HG03159 (cell line): ENCODE measurements around the gene TSPAN5.
A peak's percentile ranks its signal among the peaks of the same experiment; 100 is the strongest.

Experiments
- ATAC-seq: cut with Tn5 transposase; IDR thresholded peaks from one replicate; pipeline ENCODE4 v1.9.1; 2021; ENCODE audit warnings: mild to moderate bottlenecking, moderate library complexity; ENCODE audit not compliant: unreplicated experiment

TSPAN5 gene

DNA sequence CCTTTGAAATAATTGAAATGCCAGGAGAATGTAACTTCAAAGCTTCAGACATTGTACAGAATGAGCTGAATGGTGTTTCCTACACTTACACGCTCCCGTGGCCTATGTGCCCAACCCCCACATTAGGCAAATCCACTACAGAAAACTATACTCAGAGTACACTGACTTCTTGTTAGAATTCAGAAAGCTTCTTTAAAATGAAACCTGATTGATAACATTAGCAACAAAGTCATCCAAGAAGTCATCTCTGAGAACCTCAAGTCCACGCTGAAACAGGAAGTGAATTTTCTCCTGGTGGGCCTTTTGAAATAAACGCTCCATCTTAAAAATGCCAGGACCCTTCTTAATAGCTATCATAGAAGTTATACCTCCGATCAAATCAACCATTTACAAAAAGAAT is 136.3 kb downstream of the TSPAN5 start:
- no peak for ATAC-seq

DNA sequence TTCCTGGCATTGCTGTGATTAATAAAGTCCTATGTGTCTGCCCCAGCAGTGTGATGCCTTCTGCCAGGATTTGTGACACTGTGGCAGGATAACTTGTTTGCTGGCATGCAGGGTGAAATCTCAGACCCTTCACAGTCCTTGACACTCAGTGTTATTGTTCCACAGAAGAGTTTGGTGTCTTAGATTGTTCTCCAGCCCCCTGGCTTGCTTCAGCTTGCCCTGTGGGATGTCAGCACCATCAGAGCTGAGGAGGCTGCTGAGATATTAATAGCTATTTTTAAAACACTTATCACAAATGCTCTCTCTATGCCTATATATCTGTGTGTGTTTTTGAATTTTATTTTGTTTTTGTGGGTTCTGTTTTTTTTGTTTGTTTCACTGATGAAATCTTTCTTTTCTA is 136.9 kb downstream of the TSPAN5 start:
- ATAC-seq: no peak

DNA sequence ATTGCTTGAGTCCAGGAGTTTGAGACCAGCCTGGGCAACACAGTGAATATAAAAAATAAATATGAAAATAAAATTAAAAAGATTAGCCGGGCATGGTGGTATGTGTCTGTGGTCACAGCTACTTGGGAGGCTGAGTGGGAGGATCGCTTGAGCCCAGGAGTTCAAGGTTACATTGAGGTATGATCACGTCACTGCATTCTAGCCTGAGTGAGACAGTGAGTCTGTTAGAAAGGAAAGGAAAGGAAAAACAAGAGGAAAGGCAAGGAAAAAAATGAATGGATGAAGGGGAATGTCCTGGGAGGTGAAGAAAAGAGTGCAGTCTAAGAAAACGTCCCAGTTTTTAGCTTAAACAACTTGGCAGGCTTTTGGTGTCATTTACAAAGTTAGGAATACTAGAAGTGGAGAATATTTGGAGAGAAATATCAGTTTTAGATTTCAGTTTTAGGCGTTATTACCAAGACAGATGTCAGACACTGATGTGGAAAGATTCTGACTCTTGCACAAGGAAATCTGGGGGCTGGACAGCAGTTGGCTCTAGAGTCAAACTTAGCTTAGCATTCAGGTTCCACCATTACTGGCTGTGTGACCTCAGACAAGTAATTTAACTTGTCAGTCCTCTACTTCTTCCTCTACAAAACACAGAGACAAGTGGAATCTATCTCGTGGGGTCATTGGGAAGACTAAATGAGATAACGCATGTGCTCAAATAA is 139.0 kb downstream of the TSPAN5 start:
- no peak for ATAC-seq

DNA sequence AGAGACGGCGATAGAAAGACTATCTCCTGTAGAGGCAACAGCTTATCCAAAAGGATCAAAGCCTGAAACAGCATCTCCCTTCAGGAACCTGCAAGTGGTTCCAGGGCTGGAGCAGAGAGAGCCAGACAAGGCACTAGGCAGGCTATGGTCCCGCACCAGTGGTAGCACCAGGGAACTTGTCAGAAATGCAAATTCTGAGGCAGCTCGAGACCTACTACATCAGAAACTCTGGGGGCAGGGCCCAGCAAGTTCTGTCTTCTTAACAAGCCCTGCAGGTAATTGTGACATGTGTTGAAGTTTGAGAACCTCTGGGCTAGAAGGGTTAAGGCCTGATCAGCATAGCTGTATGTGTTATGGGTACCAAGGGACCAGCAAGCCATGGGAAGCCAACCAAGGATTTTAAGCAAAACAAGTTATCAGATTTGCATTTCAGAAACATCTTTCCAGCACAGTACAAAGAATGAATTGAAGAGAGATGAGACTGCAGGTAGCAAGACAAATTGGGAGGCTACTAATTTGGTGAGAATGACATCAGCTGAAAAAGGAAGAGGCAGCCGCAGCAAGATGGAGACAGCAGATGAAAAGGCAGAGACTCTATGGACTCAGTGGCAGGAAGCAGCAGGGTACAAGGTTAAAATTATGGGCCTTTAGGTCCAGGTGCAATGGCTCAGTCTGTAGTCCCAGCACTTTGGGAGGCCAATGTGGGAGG is 139.7 kb downstream of the TSPAN5 start:
- peak; percentile 96 for ATAC-seq

DNA sequence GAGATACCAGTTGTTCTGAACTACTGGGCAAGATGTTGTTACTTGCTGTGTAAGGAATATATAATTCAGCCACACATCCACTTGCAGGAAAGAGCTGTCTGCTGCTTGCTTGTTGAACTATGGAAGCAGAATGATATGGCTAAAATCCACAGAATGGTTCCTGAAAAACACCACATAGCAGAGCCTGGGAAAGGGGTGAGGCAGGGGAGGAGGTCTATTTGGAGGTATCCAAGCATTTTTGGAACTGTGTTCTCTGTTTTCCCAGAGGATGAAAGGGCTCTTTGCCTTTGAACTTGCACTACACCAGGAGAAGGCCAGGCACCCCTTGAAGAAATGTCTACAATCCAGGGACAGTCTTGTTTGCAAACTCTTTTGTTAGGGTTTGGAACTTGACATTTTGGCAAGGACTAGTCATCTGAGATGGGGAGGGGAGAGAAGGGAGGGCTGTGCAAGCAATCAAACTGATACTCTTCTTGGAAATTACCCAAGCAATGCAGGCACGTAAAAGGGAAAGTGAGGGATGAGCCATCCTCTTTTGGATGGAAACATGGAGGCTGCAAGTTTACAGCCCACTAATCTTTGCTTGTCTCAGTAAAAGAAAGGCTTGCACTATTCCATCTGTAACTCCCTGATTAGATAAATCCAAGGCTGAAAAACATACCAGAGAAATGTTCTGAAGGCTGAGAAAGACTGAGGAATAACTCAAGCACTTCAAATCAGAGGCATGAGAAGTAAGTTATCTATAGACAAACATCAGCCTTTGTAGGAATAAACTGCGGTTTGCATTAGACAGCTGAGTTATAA is 141.0 kb downstream of the TSPAN5 start:
- ATAC-seq: no peak

DNA sequence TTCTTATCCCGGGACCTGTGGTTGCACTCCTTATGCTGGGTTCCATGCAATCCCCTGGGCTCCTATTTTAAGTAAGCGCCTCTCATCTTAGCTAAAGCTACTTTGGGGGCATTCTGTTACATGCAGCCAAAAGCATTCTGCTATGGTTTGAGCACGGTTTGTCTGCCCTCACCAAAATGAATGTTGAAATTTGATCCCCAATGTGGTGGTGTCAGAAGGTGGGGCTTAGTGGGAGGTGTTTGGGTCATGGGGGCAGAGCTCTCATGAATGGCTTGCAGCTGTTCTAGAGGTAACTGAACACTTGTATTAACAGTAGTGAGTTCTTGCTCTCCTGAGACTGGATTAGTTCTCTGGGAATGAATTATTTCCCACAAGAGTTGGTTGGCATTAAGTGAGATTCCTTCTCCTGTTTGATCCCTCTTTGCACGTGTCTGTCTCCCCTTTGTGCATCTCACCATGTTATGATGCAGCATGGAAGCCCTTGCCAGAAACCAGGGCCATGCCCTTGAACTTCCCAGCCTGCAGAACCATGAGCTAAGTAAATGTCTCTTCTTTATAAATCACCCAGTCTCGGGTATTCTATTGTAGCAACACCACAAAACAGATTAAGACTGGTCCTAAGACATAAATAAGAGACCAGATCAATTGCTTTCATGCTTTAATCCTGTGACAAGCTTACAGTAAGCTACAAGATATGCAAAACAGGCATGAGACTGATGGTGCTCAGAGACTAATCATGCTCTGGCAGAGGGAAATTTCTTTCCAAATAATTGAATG is 141.8 kb downstream of the TSPAN5 start:
- ATAC-seq: no peak

DNA sequence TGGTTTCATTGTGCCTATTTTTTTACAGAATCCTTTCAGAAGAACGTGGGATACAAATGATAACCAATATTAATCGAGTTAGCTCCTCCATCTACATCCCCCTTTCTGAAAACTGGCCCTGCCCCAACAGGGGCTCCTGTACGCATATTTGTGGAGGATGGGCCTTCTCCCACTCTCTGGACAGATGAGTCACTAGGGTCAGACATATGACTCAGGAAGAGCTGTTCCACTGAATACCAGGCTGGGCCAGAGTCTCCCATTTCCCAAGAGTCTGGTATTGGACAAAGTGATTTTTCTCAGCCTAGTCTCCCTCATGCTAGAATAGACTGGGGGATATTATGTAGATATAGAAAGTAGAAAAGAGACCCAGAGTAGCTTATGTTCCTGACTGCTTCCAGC is 142.4 kb downstream of the TSPAN5 start:
- no peak for ATAC-seq

DNA sequence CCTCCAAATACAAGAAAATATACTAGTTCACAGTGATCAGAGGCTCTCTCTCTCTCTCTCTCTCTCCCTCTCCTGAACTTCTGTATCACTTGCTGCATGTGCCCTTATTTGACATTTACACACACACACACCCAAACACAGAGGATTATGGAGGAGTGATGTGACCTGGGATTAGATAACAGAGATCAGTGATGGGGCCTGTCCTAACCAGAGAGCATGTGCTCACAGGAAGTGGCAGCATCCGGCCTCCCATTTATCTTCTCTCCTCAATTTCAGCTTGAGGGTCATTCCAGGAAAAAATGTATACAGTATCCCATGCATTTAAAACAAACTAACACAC is 143.0 kb downstream of the TSPAN5 start:
- ATAC-seq: no peak

DNA sequence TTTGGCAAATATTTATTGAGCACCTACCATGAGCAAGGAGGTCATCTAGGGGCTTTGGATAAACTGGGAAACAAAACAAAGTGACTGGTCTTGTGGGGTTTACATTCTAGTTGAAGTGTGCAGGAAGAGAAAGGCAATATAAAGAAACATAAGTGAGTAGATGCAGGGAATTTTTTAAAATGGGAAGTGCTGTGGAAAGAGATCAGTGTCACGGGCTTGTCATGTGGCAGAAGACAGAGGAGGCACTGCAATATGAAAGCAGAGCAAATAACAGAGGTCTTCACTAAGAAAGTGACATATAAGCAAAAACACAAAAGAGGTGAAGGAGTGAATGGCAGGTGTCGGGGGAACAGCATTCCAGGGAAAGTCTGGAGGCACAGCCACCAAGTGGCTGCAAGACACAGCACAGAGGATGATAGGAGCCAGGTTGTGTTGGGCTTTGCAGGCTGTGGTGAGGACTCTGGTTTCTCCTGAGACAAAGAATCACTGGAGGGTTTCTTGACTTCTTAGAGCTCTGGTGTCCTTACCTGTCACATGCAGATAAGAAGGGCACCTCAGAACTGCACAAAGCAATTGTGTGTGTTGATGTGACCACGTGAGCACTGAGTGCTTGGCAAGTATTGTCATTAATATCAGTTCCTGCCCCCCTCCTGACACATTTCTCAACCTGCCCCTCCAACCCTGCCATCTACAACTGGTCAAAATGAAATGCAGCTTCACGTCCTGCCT is 143.5 kb downstream of the TSPAN5 start:
- no peak for ATAC-seq

DNA sequence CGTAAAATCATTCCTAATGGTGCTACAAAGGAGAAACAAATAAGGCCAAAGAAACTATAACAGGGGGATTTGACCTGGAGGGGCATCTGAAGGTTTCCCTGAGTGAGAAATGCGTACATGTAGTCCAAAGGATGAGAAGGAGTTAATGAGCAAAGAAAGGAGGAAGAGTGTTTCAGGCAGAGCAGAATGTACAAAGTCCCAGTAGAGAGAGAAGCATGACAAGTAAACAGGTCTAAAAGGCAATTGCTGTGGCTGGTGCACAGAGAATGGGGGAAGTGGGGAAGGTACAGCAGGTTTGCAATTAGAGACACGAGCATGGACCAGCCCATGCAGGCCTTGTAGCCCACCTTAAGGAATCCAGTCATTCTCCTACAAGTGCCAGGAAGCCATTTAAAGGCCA is 145.5 kb downstream of the TSPAN5 start:
- ATAC-seq: no peak

DNA sequence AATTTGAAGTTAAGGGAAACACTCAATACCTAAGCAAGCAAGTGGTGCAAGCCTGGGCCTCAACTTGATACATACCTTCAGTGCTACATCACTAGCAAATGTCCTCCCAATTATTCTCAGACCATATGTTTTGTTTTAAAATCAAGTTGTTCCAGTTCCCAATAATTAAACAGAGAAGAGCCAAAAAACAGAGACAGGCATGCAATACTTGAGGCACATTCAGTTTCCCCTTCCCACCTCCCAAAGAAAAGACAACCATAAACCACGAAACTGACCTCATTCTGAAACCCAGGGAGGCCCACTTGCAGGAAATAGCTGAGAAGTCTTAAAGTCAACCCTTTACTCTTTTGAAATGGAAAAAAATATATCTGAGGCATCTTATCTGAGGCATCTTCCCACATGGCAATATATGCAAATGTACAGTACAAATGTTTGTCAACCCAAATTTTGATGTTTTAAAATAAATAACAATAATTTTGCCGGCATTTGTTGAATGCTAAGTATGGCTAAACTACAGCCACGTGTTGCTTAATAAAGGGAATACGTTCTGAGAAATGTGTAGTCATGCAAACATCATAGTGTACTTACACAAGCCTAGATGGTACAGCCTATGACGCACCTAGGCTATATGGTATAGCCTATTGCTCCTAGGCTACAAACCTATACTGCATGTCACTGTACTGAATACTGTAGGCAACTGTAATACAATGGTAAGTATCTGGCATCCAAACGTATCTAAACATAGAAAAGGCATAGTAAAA is 147.5 kb downstream of the TSPAN5 start:
- no peak for ATAC-seq

DNA sequence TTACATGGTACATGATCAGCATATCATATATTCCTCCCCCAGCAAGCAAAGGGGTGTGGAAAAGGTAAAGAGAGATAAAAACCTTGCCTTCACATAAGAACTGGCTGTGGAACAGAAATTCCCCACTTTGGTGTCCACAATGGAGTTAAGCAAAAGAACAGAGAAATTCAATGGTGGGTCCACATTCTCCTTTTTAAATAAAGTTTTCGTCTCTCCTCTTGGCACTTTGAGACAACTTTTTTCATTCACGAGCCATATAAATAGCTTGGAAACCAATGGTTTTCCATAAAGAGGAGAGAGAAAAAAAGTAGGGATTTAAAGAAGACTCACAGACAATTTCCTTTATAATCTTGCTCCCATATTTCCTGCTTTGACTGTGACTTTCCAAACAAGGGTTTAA is 148.1 kb downstream of the TSPAN5 start:
- no peak for ATAC-seq

DNA sequence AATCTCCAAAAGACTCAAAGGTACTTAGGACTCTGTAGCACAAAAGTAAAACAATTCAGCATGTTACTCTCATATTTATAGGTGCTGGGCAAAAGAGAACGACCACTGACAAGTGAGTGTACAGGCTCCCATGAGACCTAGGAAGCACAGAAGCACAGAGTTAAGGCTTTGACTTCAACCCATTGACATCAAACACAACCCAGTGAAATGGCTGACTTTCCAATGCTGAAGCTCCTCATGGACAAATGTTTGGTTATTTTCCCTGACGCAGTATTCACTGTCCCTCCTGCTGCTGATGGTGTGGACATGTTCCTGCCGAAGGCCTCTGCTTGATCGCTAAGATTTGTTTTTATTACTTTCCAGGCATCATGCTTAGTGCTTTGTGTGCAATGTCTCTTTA is 148.7 kb downstream of the TSPAN5 start:
- ATAC-seq: no peak

DNA sequence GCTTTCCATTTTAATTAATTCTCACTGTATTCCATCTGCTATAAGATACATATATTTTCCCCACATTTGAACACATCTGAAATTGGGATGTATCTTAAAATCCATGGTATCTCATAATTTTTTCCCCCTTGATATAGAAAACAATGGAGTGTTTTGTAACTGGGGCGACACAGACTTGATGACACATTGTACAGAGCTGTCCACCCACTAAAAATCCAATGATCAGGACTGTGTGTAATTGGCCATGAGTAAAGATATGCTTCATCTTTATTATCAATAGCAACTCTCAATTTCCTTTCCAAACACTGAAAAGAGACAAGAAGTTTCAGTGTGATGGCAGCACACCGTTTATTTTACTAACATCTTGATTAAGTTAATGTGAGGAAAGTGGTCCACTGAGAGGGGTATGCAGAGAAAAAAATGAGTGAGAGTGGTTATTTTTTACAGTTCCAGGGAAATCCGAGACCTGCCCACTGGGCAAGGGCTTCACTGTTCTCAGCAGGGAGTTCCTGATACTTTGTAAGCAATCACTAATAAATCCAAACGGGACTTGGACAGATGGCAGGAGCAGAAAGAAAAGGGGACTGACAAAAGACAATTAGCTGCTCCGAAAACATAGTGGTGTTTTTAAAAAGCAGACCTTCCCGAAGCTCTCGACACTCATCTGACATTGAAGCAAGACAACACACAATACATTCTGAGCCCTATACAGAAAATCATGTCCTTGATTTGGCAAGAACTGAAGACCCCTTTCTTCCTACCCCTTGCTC is 149.4 kb downstream of the TSPAN5 start:
- no peak for ATAC-seq

DNA sequence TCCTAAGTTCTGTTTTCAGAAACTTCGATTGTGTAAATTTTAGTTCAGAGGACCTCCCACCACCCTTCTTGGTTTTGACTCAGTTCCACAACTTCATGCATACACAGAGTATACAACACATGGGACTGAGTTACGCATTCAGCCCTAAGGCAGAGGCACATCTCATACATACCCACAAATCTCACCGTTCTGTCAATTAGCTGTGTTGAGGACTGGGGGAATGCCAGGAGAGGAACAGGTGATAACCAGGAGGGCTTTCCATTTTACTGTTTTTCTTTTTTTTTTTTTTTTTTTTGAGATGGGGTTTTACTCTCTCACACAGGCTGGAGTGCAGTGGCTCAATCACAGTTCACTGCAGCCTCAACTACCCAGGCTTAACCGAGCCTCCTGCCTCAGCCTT is 150.2 kb downstream of the TSPAN5 start:
- ATAC-seq: no peak

DNA sequence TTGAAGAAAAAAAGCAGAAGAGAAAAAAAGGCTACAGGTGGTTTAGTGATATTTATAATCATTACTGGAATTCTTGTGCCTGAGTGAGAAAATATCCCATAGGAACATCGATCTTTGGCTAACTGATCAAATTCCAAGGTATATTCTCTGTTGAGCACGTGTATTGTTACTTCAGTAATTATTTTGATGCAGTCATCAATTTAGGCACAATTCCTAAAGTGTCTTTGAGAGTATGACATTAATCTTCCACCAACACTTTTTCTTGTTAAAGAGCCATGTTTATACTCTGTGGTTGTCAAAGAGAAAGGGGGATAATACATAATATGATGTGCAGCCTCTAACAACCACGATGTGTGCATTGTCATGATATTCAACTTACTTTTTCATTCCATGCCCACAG is 151.1 kb downstream of the TSPAN5 start:
- no peak for ATAC-seq

DNA sequence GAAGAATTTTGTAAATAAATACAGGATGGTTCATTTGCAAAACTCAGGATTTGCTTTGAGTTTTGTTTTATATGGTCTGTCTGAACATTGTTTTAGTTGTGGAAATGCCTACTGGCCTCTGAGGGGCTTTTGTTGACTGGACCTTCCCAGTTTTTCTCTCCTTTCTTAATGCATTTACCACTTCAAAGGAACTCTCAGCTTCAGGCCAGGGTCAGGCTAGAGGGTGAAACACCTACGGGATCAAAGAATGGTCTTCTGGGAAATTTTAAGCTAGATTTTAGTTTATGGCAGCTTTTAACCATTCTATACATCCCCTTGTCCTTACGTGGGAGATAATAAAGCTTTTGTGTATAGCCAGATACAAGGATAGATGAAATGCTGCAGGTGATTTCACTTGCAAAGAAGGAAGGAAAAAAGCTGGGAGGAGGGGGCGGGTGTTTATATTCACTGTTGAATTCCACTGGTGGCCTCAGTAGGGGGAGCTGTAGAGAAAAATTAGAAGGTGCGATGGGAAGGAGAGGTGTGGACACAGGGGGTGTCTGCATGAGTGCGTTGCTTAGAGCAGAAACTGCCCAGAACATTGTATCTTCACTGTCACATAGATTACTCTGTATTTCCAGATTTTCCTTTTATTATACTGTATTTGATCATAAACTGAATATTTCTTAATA is 151.8 kb downstream of the TSPAN5 start:
- ATAC-seq: no peak

DNA sequence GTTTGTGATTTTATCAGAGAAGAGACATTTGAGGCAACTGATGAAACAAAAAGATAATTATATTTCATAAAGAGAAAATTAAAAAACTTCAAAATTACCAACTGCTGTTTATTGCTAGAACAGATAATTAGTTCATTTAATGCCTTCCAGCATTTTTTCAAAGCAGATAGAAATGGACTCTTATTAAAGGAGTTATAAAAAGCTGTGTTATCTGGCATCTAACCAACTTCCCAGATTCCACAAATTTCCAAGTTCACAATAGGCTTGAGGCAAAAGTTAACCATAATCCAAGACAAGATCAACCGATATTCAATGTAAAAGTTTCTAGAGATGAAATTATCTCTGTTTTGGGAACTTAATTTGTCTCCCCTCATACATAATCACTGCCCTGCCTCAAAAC is 152.4 kb downstream of the TSPAN5 start:
- no peak for ATAC-seq

DNA sequence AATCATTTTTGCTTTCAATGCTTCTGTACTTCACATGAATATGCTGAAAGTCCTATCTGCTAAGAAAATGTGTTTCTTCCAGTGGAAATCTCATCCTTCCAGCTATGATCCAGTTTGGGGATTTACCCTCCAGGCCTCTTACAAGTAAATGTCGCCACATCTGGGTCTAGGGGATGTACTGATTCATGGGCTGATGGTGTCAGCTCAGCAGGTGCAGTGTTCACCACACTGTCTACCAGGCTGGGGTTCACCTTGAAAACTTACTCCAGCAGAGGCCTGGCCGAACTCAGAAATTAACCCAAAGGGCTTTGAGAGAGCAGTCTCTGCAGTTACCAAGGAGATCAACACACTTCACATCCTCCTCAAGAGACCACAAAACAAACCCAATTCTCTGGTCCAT is 154.3 kb downstream of the TSPAN5 start:
- no peak for ATAC-seq
